Right lobe of liver (tissue), 4 donors: Measurements from ENCODE around the gene VAC14.

Source experiments
- CTCF ChIP-seq, 4 donors: fragments of 200-600 bp in 3 of 4; fragments of 450-650 bp in 1 of 4; IDR thresholded peaks; one replicate each; pipeline versions ENCODE4 v1.5.1 to v1.8.0; 2016 to 2022; ENCODE audit warnings: antibody characterized with exemption in 4 of 4, mild to moderate bottlenecking in 2 of 4
- POLR2A ChIP-seq: fragments of 450-650 bp; IDR thresholded peaks from one replicate; pipeline ENCODE4 v1.6.1; 2017; ENCODE audit warnings: antibody characterized with exemption, mild to moderate bottlenecking
- donor health status: DM: no; HTN: no; CAD: no.
- donor health status: DM: no; HTN: no; CAD: no.
- donor health status: DM: no; HTN: yes; CAD: no.

- TF ChIP-seq CTCF (IDR thresholded peaks at IDR 0.05) (no peak), POLR2A (no peak)
Observed at GRCh38 chr16:70708366-70709246, 92.4 kb downstream of the VAC14 start.
